PFSK-1 (cell line): ENCODE measurements around the gene PLA2G4B.

Source experiments
- POLR2AphosphoS5 ChIP-seq: IDR thresholded peaks from 2 replicates; pipeline ENCODE4 v1.6.1; 2012; ENCODE audit warnings: low read depth, mild to moderate bottlenecking, control low read depth, low read length, moderate library complexity
- SIN3A ChIP-seq: IDR thresholded peaks from 2 replicates; pipeline ENCODE4 v1.6.1; 2012; ENCODE audit warnings: mild to moderate bottlenecking, low read length, moderate library complexity, borderline replicate concordance; ENCODE audit not compliant: insufficient read depth
- TAF1 ChIP-seq: IDR thresholded peaks from 2 replicates; pipeline ENCODE4 v1.6.1; 2012; ENCODE audit warnings: low read length, control low read depth, borderline replicate concordance; ENCODE audit not compliant: insufficient read depth

DNA sequence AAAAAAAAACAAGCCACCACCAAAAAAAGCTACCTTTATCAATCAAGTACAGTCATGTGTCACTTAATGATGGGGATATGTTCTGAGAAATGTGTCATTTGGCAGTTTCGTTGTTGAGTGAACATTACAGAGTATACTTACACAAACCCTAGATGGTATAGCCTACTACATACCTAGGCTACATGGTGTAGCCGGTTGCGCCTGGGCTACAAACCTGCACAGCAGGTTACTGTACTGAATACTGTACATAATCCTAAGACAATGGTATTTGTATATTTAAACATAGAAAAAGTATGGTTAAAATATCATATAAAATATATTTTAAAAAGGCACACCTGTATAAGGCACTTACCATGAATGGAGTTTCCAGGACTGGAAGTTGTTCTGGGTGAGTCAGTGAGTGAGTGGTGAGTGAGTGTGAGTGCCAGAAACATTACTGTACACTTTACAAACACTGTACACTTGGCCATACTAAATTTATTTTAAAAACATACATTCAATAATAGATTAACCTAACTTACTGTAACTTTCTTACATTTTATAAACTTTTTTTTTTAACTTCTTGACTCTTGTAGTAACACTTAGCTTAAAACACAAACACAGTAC, 36.7 kb upstream of the PLA2G4B start:
- TF ChIP-seq POLR2AphosphoS5 (no peak), TAF1 (no peak), SIN3A (no peak)
